GM12874 (cell line): Measurements from ENCODE around the gene TMEM132A.

Experiments used
- CTCF ChIP-seq: IDR thresholded peaks from 2 replicates; pipeline ENCODE4 v1.5.1; 2011; ENCODE audit warnings: low read depth, mild to moderate bottlenecking, control low read depth, low read length, moderate library complexity; ENCODE audit not compliant: insufficient read depth

The TMEM132A gene

GRCh38 chr11:60954421-60954820 is 30.2 kb downstream of the TMEM132A start:
- TF ChIP-seq CTCF, result no peak

- TF ChIP-seq CTCF, result no peak
These were observed 31.3 kb downstream of the TMEM132A start for GRCh38 chr11:60955571-60955970.

DNA sequence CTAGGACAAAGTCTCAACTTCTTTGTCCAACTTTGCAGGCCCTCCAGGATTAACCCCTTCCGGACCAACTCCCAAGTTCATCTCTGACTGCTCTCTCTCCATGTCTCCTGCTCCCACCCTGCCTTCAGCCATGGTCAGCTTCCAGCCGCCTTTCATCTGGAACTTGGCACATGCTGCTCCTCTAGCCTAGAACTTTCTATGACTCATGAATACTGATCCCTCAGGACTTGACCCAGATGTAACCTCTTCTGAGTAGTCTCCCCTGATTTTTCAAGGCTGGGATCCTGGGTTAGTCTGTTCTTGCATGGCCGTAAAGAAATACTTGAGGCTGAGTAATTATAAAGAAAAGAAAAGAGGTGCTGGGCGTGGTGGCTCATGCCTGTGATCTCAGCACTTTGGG is 32.9 kb downstream of the TMEM132A start:
- TF ChIP-seq CTCF, result no peak

- TF ChIP-seq CTCF, result no peak
These were observed 35.2 kb downstream of the TMEM132A start for GRCh38 chr11:60959431-60959830.

DNA sequence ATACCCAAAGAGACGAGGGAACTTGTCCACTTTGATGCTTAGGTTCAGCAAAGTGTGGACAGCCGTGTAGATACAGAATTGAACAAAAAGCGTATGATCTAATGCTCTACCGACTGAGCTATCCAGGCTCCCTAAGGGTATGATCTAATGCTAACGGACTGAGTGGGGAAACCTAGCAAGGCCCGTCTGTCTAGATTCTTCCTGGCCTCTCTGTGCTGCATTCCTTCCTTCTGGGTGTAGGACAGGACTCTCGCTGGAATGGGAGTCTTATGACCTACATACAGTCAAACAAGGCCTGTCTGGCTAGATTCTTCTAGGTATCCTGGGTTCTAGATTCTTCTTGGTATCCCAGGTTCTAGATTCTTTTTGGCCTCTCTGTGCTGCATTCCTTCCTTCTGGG is 36.1 kb downstream of the TMEM132A start:
- TF ChIP-seq CTCF, result no peak

DNA sequence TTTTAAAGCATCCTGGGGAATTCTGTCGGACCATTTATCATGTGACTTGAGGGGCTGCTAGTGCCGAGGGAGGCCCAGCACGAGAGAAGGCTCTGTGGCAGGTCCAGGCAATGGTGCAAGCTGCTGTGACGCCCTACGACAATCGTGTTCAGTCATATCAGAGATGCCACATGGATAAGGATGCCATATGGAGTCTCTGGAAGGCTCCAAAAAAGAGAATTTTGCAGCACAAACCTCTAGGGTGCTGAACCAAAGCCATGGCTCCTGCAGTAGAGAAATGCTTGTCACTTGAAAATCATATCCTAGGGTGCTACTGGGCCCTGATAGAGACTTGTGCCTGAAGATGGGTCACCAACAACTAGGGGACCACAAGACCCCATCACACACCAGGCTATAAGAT is 40.5 kb downstream of the TMEM132A start:
- no peak for TF ChIP-seq CTCF

DNA sequence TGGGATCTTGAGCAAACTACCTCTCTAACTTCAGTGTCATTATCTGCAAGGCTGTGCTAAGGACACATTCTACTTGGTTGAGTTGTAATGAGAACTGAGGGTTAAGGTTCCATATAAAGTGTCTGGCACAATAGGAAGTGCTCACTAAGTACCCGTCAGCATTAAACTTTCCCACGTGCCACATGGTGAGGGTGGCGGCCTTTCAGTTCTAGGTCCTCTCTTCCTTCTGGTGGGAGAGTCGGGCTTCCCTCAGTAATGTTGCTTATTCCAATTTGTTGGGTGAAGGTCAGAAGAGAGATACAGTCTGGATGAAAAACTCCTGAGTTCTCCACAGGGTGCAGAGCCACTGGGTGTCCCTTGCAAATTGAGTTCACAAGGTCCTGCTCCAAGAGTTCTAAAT is 42.6 kb downstream of the TMEM132A start:
- no peak for TF ChIP-seq CTCF

DNA sequence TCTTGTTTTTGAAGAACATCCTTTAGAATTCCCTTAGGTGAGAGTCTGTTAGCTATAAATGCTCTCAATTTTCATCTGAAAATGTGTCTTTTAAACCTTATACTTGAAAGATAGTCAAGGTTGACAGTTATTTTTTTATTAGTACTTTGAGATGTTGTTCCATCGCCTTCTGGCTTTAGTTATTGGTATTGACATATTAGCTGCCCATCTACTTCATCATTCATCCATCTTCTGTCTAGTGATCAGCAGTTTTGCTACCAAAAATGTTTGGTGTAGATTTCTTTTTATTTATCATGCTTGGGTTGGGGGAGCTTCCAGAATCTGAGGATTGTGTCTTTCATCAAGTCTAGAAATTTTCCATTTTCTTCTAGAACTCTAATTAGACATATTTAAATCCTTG is 44.0 kb downstream of the TMEM132A start:
- TF ChIP-seq CTCF, result no peak
